GM11168 (cell line): Measurements from ENCODE around the gene BAD.
"Not testable (repeated sequence)": the region's sequence is repeated elsewhere in the genome, so short reads cannot be mapped to it uniquely, and the experiment has no call there.

ENCODE experiments used
- in situ Hi-C: fragments of 300-500 bp; cut with MboI; formaldehyde crosslinking; loops from one replicate; pipeline ENCODE4 v1.12.0; 2022; ENCODE audit warnings: low sequenced_read_pairs; ENCODE audit not compliant: unreplicated experiment

The BAD gene

DNA sequence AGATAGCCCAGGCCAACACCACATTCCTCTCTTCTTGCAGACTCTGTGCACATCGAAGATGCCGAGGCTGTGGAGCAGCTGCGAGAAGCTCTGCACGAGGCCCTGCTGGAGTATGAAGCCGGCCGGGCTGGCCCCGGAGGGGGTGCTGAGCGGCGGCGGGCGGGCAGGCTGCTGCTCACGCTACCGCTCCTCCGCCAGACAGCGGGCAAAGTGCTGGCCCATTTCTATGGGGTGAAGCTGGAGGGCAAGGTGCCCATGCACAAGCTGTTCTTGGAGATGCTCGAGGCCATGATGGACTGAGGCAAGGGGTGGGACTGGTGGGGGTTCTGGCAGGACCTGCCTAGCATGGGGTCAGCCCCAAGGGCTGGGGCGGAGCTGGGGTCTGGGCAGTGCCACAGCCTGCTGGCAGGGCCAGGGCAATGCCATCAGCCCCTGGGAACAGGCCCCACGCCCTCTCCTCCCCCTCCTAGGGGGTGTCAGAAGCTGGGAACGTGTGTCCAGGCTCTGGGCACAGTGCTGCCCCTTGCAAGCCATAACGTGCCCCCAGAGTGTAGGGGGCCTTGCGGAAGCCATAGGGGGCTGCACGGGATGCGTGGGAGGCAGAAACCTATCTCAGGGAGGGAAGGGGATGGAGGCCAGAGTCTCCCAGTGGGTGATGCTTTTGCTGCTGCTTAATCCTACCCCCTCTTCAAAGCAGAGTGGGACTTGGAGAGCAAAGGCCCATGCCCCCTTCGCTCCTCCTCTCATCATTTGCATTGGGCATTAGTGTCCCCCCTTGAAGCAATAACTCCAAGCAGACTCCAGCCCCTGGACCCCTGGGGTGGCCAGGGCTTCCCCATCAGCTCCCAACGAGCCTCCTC, 31.4 kb upstream of the BAD start:
- in situ Hi-C loops = not testable (repeated sequence)

DNA sequence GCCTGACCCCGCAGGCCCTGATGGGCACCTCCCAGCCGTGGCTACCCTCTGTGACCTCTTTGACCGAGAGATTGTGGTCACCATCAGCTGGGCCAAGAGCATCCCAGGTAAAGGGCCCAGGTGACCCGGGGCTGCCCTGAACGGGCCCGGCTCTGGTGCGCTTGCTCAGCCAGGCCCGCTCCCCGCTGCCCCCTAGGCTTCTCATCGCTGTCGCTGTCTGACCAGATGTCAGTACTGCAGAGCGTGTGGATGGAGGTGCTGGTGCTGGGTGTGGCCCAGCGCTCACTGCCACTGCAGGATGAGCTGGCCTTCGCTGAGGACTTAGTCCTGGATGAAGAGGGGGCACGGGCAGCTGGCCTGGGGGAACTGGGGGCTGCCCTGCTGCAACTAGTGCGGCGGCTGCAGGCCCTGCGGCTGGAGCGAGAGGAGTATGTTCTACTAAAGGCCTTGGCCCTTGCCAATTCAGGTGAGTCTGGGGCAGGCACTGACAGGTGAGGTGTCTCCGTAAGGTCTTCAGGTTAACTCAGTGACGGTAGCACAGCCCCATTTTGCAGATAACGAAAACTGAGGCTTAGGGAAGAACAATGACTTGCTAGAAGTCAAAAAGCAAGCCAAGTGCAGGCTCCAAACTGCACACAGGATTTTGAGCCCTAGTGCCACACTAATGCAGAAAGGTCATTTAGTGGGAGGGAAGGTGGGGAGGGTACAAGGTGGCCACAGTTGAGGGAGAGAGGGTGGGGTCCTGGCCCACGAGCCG, 30.5 kb upstream of the BAD start:
- in situ Hi-C loops = no loop called here

DNA sequence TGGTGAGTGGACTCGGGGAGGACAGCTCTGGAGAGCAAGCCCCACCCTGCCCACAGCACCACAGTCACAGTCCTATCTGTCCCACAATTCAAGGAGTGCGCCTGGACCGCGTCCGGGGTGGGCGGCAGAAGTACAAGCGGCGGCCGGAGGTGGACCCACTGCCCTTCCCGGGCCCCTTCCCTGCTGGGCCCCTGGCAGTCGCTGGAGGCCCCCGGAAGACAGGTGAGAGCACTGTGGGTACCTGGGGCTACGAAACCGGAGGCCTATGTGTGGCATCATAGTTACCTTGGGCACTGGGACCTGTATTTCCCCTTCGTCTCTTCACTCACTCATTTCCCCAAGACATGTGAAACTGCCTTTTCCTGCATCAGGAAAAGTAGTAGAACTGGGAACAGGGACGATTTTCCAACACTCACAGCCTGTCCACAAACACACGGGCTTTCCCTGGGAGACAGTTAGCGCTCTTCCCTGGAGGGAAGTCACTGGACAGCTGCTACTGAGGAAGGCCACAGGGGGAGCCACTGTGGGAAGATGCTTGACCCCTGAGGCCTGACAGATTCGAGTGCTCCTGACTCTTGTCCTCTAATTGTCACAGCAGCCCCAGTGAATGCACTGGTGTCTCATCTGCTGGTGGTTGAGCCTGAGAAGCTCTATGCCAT, 29.8 kb upstream of the BAD start:
- in situ Hi-C loops = no loop called here

DNA sequence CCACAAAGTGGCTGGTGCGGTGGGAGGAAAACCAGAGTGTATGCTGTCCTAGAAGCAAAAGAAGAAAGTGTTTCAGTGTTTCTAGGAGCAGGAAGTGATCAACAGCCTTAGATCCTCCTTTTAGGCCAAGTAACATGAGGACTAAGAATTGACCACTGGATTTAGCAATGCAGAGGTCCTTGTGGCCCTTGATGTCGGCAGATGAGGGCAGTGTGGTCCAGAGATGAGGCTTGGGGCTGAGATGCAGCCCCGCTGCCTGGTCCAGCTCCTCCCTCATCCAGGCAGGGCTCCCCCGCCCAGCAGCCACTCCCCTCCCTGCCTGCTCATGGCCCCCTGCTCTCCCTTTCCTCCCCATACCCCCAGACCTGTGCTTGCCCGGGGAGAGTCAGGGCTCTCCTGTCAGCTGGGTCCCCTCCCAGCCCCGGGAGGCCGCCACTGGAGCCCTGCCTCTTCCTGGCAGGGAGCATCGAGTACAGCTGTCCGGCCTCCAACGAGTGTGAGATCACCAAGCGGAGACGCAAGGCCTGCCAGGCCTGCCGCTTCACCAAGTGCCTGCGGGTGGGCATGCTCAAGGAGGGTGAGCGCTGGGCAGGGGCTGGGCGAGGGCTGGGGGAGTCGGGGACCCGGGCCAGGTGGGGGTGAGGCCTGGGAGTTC, 29.2 kb upstream of the BAD start:
- in situ Hi-C loops = no loop called here

DNA sequence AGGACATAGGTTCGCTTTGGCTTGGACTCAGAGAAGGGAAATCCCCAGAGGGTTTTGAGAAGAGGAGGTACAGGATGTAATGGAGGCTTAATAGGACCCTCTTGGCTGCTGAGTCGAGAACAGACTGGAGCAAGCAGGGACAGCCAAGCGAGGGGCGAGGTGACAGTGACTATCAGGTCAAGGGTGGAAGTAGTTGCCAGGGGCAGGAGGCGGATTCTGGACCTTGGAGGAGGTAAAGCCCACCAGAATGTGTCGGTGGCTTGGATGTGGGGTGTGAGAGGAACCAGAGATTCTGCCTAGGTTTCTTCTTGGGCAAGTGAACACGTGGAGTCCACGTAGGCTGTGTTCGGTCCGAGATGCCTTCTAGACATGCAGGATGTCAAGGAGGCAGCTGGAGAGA, 28.5 kb upstream of the BAD start:
- in situ Hi-C loops = no loop called here

DNA sequence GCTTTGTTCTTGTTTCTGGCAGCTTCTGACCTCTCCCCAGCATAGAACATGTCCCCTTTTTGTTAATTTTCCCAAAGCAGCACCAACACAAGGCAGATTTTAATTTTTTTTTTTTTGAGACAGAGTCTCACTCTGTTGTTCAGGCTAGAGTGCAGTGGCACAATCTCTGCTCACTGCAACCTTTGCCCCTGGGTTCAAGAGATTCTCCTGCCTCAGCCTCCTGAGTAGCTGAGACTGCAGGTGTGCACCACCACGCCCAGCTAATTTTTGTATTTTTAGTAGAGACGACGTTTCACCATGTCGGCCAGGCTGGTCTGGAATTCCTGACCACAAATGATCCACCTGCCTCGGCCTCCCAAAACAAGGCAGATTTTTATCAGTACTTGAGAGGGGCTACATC, 23.3 kb upstream of the BAD start:
- in situ Hi-C loops = loop anchor here (10.0 kb wide), 1 partner anchor 113 kb away; no protein-coding TSS in a partner anchor

DNA sequence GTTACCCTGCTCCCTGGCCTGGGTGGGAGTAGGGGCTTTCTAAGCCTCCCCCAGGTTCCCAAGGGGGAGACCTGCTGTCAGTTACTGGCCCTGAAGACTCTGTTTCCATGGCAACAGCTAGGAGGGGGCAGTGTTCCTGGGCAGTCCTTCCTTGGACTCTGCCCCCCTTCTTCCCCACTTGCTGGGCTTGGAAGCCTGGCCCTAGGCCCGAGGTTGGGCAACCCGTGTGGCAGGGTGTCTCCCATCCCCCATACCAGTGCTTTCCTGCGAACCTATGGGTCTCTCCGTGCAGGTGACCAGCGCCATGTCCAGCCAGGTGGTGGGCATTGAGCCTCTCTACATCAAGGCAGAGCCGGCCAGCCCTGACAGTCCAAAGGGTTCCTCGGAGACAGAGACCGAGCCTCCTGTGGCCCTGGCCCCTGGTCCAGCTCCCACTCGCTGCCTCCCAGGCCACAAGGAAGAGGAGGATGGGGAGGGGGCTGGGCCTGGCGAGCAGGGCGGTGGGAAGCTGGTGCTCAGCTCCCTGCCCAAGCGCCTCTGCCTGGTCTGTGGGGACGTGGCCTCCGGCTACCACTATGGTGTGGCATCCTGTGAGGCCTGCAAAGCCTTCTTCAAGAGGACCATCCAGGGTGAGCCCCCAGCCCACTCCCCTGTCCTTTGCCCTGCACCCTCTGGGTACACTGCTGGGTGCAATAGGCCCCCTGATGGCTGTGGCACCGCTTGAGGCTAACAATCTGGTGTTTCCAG, 22.6 kb upstream of the BAD start:
- in situ Hi-C loops = loop anchor here (10.0 kb wide), 1 partner anchor 112 kb away; no protein-coding TSS in a partner anchor

DNA sequence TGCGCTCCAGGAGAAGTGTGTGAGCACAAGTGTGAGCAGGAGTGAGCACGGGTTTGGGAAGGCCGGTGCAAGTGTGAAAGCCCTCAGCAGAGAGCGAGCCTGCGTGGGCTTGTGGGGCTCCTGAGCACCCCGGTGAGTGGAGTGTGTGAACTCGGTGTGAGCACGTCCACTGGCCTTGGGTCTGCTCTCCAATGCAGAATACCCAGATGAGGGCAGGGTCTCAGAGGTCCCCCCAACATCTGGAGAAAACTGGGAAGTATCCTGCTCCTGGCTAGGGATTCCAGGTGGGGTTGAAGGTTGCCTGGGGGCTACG, 22.1 kb upstream of the BAD start:
- in situ Hi-C loops = loop anchor here (10.0 kb wide), 1 partner anchor 112 kb away; no protein-coding TSS in a partner anchor

DNA sequence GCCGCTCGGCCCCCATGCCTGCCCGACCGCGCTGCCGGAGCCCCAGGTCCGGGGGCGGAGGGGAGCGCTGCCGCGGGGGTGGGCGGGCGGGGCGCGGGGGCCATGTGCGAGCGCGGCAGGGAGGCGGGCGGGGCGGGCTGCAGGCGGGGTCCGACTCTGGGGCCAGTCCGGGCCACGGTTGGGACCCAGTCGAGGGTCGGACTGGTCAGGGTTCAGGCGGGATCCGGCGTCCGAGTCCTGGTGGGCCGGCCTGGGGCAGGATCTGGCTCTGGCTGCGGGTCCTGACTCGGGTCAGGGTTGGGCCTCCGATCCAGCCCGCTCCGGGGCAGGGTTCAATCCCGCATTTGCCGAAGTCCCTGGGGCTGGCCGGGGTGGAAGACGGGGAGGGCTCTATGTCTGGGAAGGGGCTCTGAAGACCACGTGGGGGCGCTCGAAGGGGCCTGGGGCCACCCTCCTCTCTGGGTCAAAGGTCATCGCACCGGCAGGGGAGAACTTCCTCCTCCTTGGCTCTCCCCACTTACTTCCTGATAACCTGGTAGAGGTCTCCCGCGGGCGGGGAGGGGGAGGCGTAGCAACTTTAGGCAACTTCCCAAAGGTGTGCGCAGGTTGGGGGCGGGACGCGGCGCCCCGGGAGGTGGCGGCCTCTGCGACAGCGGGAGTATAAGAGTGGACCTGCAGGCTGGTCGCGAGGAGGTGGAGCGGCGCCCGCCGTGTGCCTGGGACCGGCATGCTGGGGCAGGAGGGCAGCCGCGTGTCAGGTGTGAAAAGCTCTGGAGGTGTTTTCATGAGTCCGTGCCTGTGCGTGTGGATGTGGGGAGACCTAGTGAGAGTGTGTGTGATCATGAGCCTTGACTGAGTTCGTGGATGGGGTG, 21.5 kb upstream of the BAD start:
- in situ Hi-C loops = loop anchor here (10.0 kb wide), 1 partner anchor 111 kb away; no protein-coding TSS in a partner anchor

DNA sequence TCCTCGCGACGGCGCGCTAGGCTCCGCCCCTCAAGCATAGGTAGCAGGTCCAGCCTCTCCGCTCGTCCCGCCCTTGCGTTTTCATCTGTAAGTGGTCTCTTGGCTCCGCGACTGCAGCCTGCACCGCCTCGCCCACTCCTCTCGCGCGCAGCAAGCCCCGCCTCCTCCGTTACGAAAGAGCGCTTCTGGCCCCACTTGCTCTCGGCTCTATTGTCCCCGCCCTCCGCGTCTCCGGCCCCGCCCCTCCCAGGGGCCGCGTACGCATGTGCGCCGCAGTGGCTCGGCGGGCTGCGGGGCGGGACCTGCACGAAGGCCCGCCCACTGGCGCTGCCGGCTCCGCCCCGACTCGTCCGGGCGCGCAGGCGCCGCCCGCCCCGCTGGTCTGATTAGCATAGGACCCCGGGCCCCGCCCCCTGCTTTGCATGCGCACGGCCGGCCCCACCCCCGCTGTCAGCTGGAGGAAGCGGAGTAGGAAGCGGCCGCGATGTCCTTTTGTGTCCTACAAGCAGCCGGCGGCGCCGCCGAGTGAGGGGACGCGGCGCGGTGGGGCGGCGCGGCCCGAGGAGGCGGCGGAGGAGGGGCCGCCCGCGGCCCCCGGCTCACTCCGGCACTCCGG, 20.7 kb upstream of the BAD start, which contains the start of gene ESRRA:
TSS of gene ESRRA (plus strand) at position 450 of the 616 bp plus-strand sequence. CDS start 1,656 bp downstream, outside the sequence.
- in situ Hi-C loops = loop anchor here (10.0 kb wide), 1 partner anchor 110 kb away; no protein-coding TSS in a partner anchor

DNA sequence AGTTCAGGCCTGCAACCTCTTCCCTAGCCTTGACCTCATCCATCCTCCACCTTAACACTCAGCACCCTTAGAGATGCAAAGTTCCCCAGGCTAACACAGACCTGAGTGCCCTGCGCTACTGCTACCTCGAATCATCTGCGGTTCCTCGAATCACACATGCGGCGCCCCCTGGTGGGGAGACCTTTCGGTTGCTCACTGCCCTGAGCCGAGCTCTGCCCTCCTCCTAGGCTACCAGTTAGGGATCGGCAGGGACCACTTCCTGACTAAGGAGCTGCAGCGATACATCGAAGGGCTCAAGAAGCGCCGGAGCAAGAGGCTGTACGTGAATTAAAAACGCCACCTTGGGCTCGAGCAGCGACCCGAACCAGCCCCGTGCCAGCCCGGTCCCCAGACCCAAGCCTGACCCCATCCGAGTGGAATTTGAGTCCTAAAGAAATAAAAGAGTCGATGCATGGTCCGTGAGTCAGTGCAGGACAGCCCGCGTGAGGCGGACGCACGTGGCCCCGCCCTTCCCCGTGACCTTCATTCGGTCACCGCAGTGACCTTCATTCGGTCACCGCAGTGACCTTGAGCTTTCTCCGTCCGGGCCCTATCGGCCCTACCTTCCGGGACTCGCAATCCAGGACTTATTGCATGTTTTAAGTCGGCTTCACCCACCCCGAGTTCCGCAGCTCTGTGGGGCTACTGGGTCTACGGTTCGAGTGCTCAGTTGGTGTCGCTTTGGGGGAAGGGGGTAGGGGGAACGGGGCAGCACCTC, 20.0 kb upstream of the BAD start:
- in situ Hi-C loops = loop anchor here (10.0 kb wide), 1 partner anchor 110 kb away; no protein-coding TSS in a partner anchor

DNA sequence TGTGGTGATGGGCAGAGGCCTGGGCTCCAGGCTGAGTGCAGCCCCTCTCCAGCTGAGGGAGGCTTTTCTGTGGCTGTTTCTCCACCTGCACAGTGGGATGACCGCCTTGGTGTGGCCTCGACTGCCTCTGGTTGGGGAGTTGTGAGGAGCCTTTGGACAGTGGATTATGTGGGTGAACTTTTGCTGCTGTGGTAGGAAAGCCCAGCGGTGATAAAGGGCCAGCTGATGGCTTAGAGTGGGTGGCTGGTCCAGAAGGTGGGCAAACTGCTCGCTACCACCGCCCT, 19.5 kb upstream of the BAD start:
- in situ Hi-C loops = loop anchor here (10.0 kb wide), 1 partner anchor 109 kb away; no protein-coding TSS in a partner anchor

DNA sequence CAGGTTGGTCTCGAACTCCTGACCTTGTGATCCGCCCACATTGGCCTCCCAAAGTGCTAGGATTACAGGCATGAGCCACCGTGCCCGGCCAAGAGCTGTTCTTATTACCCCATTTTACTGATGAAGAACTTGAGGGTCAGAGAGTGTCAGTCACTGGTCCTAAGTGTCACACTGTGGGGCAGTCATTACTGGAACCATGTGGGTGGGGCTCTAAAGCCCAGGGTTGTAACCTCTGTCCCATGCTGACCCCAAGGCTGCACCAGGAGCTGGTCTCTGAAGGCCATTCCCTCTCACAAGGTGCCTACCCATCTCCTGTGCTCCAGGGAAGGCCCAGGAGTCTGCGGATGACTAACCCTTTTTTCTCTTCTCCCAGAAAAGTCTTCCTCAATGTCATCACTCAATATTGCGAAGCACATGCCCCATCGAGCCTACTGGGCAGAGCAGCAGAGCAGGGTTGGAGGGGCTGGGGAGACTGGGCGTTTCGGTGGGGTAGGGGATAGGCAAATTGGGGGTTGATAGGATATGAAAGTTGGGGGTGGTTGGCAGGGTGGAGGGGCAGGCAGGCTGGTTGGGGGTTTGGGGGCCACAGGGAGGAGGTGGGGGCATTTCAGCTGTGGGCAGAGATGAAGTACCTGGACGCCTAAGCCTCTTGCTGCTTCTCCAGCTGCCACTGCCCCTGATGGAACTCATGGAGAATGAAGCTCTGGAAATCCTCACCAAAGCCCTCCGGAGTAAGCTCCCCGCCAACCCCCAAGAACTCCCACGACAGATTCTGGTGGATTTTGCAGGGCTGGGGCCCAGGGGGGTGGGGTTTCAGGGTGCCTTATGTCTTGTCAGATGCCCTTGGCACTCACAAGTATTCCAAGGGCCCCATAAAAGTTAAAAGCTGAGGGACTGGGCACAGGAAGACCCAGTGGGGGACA, 18.9 kb upstream of the BAD start:
- in situ Hi-C loops = loop anchor here (10.0 kb wide), 1 partner anchor 109 kb away; no protein-coding TSS in a partner anchor

DNA sequence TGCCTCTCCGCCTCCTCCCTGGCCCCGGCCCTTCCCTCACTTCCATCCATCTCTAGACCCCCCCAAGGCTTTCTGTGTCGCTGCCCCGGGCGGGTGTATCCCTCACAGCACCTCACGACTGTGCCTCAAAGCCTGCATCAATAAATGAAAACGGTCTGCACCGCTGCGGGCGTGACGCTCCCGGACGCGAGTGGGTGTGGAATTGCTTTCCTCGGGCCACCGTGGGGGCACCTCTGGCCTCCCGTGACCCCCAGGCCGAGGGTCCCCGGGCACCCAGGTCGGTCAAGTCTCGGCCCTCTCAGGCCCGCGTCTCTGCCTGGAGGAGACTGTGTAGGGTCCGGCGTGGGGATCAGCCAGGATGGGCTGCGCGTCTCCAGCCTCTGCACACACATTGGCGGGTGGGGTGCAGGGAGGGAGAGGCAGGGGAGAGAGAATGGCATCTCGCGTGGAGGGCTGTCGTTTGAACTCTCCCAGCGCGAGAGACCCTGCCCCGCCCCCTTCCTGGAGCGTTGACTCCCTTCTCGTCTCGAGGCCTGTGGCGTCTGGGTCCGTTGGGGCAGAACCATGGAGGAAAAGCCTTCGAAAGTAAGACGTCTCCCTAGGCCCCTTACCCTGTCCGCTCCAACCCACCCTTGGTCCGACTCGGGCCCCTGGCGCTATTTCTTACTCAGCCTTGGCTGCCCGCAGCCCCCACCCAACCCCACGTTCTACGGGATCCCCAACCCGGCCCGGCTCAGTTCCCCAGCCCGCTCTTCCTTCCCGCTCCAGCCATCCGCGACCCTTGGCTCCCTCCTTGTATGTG, 15.6 kb upstream of the BAD start, which contains the start of gene CATSPERZ:
TSS of gene CATSPERZ (plus strand) at position 512 of the 802 bp plus-strand sequence. CDS start at position 565, 53 bp downstream.
- in situ Hi-C loops = loop anchor here (10.0 kb wide), 1 partner anchor 105 kb away; no protein-coding TSS in a partner anchor
